A673 (cell line): ENCODE measurements around the gene CTIF.

Experiments
- CTCF ChIP-seq: fragments of 300-800, 200-600 bp; sonication (generic); conservative IDR thresholded peaks from 2 replicates; pipeline ENCODE4 v1.5.1; 2017; ENCODE audit warnings: low read depth, mild to moderate bottlenecking, antibody characterized with exemption, low read length, moderate library complexity, mixed read lengths
- EZH2 ChIP-seq: fragments of 200-600 bp; sonication (generic); IDR thresholded peaks from 2 replicates; pipeline ENCODE4 v1.6.1; 2017; ENCODE audit warnings: borderline replicate concordance, low read depth, mild to moderate bottlenecking, mixed read lengths, antibody characterized with exemption, low read length; ENCODE audit not compliant: poor library complexity, severe bottlenecking

GRCh38 chr18:48771641-48772375 is 233.0 kb downstream of the CTIF start:
- TF ChIP-seq CTCF, result no peak
- no peak for TF ChIP-seq EZH2
